HG03558 (cell line): Measurements from ENCODE around the gene TMEM39B.
"Not testable (repeated sequence)": the region's sequence is repeated elsewhere in the genome, so short reads cannot be mapped to it uniquely, and the experiment has no call there.

Experiments used
- ATAC-seq: cut with Tn5 transposase; IDR thresholded peaks from one replicate; pipeline ENCODE4 v1.9.1; 2021; ENCODE audit warnings: moderate number of reproducible peaks; ENCODE audit not compliant: unreplicated experiment; ENCODE audit errors: extremely low read depth

TMEM39B gene

GRCh38 chr1:32072622-32073298 is at the start of gene TMEM39B:
TMEM39B (plus strand) TSS chr1:32072939; CDS start chr1:32073048, 109 bp downstream.
- ATAC-seq, result peak; percentile 71

- ATAC-seq, result no peak
These were observed 49.4 kb upstream of the TMEM39B start for GRCh38 chr1:32023351-32023750.

DNA sequence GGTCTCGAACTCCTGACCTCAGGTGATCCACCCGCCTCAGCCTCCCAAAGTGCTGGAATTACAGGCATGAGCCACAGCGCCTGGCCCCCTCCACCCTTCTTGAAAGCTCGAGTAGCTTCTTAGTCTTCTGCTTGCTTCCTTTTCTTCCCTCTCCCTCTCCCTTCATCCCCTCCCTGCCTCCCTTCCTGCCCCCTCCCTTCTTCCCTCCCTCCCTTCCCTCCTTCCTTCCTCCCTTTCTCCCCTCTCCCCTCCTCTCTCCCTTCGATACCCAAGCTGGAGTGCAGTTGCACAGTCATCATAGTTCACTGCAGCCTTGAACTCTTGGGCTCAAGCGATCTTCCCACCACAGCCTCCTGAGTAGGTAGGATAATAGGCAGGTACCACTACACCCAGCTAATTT is 47.2 kb upstream of the TMEM39B start:
- no peak for ATAC-seq

DNA sequence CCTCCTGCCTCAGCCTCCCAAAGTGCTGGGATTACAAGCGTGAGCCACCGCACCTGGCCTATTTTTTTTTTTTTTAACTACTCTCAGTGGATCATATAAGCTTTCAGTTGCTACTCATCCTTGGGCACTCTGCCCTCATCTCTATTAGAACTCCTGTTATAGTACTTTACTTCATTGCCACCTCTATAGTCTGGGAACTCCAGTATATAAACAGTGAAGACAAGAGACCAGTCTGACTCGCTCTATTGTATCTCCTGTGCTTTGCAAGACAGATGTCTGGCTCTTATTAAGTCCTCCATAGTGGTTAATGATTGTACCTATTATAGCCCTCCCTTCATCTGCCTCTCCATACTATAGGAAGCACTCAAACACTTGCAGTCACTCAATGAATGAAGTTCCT is 44.0 kb upstream of the TMEM39B start:
- no peak for ATAC-seq

DNA sequence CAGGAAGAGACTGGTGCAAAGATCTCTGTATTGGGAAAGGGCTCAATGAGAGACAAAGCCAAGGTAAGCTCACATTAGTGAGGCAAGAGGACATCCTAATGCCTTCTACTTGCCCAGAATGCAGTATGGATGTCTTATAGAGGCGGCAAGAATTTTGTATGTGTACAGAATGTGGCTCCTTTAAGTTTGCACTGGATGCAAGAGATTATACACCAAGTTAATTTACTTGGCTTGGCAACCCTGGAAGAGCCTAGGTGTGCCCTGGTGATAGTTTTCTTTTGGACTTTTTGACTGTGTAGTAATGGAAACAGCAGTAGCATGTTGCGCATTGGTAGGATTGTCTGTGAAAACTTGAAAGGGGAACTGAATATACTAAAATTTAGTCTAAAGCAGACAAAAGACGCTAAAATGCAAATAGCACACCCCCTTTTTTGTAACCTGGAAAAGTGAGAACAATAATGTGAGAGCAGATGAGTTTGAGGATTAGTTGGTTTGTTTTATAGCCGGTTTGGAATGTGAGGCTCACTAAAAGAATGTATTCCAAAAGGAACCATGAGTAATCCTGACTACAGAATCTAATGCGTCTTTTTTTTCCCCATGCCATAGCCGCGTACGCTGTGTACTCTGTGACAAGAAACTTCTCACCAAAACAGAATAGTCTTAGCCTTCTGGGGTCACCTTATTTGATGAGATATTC is 41.0 kb upstream of the TMEM39B start:
- no peak for ATAC-seq

DNA sequence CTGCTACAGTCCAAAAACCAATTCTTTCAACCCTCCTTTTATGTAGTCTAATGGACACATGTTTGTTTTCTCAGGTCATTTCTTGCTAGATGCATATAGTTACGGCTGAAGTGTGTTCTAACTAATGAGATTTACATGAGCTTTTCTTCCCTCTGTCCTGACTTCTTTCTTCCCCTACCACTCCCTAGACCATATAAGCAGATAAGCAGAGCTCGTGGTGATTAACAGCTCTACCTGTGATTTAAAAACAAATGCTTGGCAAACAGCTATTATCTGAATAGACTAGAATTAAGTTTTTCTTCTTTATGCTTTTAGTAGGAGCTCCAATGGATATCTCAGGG is 40.5 kb upstream of the TMEM39B start:
- ATAC-seq, result no peak

DNA sequence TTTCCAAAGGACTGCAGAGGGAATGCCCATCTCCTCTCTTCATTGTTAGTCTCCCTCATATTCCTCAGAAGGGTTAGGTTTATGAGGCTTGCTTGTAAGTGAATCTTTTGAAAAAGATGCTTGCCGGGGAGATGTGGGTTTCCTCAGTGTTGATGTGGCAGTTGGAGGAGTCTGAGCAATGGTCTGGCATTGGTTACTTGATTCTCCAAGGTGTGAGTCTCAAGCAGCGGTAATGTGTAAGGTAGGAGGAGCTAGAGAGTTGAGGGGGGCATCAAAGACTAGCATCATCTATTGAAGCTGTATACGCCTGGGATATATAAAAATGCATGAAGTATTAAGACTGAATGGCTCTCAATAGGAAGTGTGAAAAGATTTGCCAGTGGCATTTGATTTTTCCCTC is 37.6 kb upstream of the TMEM39B start:
- no peak for ATAC-seq

- no peak for ATAC-seq
These were observed 32.0 kb upstream of the TMEM39B start for GRCh38 chr1:32040711-32041110.

DNA sequence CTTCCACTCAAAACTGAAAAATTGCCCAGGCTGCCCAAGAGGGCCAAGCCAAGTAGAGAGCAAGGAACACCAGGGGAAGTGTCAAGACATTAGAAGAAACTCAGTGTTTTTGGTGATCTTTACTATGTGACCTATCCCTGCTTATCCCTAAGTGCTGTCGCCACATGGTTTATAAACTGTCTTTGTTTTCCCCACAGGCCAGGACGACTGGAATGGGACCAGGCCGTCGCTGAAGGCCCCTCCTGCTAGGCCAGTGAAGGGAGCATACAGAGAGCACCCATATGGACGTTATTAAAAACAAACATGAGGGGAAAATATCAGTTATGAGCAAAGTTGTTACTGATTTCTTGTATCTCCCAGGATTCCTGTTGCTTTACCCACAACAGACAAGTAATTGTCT is 30.4 kb upstream of the TMEM39B start:
- no peak for ATAC-seq

GRCh38 chr1:32044234-32044633 is 28.5 kb upstream of the TMEM39B start:
- no peak for ATAC-seq

- no peak for ATAC-seq
These were observed 27.0 kb upstream of the TMEM39B start for GRCh38 chr1:32045772-32046171.

DNA sequence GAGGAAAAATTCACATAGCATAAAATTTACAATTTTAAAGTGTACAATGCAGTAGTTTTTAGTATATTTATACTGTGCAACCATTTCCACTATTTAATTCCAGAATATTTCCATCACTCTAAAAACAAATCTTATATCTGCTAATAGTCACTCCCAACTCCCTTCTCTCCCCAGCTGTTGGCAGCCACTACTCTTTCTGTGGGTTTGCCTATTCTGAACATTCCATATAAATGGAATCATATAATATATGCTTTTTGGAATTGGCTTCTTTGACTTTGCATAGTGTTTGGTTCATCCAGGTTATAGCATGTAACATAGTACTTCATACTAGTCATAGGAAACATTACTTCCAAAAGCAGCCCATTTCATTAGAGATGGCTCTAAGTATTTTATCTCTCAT is 25.0 kb upstream of the TMEM39B start:
- ATAC-seq, result no peak

DNA sequence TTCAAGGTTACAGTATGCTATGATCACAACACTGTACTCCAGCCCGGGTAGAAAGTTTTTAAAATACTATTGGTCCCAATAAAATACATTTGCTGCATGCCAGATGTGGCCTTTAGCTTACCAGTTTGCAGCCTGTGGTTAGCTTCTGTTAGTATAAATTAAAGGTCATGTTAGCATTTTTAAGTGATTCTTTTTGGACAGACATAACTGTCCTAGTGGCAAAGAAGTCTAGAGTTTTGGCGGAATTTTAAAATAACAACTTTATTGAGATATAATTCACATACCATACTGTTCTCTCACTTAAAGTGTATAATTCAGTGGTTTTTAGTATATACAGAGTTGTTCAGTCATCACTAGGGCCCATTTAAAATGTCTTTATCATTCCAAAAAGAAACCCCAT is 24.3 kb upstream of the TMEM39B start:
- ATAC-seq, result no peak

- no peak for ATAC-seq
These were observed 21.0 kb upstream of the TMEM39B start for GRCh38 chr1:32051706-32052105.

GRCh38 chr1:32052887-32053286 is 19.9 kb upstream of the TMEM39B start:
- no peak for ATAC-seq

- ATAC-seq, result no peak
These were observed 17.3 kb upstream of the TMEM39B start for GRCh38 chr1:32055416-32055815.

- ATAC-seq, result no peak
These were observed 16.1 kb upstream of the TMEM39B start for GRCh38 chr1:32056598-32056997.

- no peak for ATAC-seq
These were observed 11.8 kb upstream of the TMEM39B start for GRCh38 chr1:32060914-32061313.

DNA sequence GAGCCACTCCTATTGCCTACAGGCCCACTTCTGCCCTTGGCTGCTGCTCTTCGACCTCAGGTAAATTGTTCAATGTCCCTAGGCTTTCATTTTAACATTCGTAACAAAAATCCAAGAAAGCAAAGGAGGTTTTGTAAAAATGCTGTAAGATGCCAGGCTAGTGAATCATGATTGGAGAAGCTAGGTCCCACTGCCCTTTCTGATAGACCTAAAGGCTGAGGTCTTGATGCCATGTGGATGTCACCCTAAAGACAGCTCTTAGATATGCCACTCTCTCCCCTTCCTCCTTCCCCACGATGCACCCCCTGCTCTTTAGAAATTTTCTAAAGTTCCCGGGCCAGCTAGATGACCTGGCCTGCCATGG is 9.9 kb upstream of the TMEM39B start:
- ATAC-seq, result no peak

DNA sequence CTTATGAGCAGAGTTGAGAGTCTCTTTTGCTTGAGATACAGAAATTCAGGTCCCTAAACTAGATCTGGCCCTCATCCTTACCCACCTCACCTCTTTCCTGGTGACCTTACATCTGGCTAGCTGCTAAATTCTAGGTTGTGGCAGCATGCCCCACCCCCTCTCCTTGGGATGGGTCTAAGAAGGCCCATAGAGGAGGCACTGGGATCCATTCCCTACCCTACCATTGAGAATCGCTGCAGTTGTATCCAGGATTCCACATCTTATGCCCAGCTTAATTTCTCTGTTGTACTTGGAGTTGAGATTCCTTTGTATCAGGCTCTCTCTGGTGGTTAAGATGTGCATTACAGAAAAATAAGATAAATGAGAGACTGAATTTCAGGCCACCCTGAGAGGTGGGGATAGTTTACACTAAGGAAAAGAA is 9.5 kb upstream of the TMEM39B start:
- no peak for ATAC-seq

- ATAC-seq, result not testable (repeated sequence)
These were observed 6.9 kb upstream of the TMEM39B start for GRCh38 chr1:32065613-32066488.
